Left forelimb (tissue), 1 donor: ENCODE measurements around the gene ARPC4.
A peak's percentile ranks its signal among the peaks of the same experiment; 100 is the strongest.
"Not testable (repeated sequence)": the region's sequence is repeated elsewhere in the genome, so short reads cannot be mapped to it uniquely, and the experiment has no call there.

ENCODE experiments used
- DNase-seq: peaks from one replicate; pipeline ENCODE4 v3.0.0-alpha.2; 2018; ENCODE audit warnings: low spot score

Gene ARPC4

DNA sequence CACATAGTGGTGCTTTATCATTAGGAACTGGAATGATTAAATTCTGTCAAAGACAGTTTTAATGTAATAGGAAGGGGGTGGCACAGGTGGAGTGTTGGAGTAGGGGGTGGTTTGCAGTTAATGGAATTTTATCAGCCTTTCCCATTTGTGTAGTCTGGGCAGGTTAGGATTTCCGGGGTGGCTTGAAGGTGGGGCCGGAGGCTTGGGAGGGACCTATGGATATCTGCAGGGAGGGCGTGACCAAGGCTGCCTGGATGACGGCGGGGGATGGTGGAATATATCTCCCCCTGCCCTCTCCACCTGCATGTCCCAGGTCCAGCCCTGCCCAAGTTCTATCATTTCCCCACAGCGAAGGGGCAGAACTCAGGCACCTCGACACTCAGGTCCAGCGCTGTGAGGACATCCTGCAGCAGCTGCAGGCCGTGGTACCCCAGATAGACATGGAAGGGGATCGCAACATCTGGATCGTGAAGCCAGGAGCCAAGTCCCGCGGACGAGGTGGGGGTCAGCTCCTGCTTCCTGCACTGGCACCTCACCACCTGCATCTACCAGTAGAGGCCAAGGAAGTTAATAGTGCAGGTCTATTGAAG, 32.7 kb downstream of the ARPC4 start:
- no peak for DNase-seq

- no peak for DNase-seq
Observed at GRCh38 chr3:9826815-9827573, 34.1 kb downstream of the ARPC4 start.

DNA sequence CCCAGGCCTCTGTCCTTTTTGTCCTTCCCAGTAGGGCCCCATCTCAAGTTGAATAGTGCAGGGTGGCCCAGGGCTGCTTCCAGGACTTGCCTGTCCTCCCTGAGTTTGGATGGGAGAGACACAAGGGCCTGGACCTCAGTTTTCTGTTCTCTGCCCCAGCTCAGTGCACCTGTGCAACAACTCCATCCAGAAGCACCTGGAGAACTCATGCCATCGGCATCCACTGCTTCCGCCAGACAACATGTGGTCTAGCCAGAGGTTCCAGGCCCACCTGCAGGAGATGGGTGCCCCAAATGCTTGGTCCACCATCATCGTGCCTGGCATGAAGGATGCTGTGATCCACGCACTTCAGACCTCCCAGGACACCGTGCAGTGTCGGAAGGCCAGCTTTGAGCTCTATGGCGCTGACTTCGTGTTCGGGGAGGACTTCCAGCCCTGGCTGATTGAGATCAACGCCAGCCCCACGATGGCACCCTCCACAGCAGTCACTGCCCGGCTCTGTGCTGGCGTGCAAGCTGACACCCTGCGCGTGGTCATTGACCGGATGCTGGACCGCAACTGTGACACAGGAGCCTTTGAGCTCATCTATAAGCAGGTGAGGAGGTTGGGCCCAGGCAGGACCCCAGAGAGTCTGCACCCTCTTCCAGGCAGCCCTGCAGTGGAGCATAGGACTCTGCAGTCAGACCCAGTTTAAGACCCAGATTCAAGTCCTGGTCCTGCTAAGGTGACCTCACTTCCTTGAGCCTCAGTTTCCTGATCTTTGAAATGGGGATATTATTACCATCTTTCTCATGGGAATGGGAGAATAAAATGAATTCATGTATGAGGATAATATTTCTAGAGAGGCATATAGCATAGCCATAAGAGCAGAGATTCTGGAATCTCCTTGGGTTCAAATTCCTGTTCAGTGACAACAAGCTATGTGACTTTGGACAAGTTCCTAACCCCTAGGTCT, 36.2 kb downstream of the ARPC4 start:
- no peak for DNase-seq

DNA sequence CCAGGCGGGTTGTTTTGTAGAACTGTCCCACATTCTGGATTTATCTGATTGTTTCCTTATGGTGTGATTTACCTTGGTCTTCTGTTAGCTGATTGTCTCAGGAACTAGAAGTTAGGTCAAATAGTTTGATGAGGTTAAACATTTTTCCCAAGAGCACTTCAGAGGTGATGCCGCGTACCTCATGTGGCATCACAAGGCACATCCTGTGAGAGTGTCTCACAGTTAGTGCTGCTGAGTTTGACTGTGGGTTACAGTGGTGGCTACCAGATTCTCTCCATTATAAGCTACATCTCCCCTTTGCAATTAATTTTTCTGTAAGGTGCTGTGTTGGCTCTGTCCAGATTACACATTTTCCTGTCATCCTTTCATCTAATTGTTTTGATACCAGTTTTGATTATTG, 38.4 kb downstream of the ARPC4 start:
- no peak for DNase-seq

- DNase-seq, result no peak
Observed at GRCh38 chr3:9833078-9833477, 40.2 kb downstream of the ARPC4 start.

DNA sequence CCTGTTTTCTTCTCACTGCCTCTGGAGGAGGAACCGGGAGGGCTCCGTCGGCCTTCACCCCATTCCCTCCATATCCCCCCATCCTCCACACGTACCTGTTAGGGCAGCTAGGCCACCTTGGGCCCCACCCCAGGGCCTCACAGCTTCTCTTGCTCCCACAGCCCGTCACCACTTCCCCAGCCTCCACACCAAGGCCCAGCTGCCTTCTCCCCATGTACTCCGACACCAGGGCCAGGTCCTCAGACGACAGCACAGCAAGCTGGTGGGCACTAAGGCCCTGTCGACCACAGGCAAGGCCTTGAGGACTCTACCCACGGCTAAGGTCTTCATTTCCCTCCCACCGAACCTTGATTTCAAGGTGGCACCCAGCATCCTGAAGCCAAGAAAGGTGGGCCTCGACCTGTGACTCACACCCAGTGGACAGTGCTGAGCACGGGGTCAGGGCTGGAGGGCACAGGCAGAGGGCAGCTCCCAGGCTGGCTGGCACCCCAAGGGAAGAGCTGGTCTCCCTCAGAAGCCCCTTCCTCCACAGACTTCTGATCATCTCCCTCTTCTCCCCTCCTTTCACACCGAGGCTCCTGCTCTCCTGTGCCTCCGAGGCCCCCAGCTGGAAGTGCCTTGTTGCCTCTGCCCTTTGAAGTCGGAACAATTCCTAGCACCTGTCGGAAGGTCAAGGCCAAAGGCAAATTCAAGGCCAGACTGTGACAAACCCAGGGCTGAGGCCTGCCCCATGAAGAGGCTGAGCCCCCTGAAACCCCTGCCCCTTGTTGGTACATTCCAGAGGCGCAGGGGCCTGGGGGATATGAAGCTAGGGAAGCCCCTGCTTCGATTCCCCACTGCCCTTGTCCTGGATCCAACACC, 41.9 kb downstream of the ARPC4 start:
- DNase-seq, result no peak

- no peak for DNase-seq
Observed at GRCh38 chr3:9837701-9838582, 45.1 kb downstream of the ARPC4 start.

DNA sequence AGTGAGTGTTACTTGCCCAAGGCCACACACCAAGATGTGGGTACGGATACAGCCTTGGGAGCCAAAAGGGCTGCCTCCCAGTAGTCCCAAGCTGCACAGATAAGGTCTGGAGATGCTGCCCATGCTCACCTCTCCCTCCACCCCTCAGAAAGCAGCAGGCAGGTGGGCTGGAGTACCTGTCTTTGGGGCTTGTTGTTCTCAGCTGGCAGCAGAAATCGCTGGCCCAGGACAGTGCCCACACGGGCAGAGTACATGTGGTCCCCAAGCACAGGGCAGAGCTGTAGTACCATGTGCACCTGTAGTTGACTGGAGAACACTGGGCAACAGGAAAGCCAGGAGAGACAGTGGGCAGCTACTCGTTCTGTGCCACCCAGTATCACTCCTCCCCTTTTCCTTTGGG, 46.0 kb downstream of the ARPC4 start:
- DNase-seq, result no peak

DNA sequence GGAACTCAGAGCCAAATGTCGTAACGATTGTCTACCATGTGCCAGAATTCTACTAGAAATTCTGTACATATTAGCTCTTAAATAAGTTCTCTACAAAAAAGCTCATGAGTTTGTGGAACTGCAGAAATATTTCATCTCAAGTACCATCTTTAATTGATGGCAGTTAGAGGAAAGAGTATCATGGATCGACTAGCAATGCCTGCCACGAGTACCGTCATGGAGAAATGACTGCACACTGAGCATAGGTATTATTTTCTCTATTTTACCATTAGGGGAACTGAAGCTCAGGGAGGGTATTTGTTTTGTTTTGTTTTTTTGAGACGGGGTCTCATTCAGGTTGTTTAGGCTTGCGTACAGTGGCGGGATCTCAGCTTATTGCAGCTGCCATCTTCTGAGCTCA, 48.1 kb downstream of the ARPC4 start:
- DNase-seq, result no peak

DNA sequence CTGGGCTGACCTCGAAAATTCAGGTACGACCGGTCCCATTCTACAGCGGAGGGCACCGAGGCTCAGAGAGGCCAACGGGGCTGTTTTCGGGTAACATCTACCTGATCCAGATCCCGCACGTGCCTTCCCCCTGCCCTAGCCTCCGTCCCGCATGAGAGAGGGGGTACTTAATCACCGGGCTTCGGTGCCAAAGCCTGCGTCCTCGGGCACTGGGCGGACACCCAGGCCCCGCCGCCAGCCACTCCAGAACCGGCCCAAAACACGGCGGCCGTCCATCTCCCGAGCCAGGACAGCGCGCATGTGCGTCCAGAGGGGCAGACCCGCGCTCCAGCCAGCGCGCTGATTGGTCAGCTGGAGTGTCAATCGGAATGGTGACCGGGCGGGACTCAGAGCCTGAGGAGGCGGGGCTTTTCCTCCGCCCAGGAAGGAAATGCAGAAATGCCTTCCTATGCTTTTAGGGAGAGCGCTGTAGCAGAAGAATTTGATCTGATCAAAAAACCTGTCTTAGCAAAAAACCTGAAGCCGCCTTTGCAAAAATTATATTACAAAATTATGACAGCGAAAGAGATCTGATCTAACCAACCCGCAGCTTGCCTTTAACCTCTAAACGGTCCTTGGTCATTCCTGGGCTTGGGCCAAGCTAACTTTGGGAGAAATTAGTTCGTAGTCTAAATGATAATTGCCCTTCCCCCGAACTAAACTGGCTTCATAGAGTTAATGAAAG, 51.0 kb downstream of the ARPC4 start, which contains the start of gene RPUSD3:
Gene RPUSD3, minus strand, starts transcription at position 294 of the 724 bp plus-strand sequence. Its CDS starts 18 bp downstream, at position 276.
- peak; percentile 96 for DNase-seq

- DNase-seq, result no peak
Observed at GRCh38 chr3:9846231-9846630, 53.3 kb downstream of the ARPC4 start.

GRCh38 chr3:9846931-9847488, 54.1 kb downstream of the ARPC4 start:
- DNase-seq, result no peak

DNA sequence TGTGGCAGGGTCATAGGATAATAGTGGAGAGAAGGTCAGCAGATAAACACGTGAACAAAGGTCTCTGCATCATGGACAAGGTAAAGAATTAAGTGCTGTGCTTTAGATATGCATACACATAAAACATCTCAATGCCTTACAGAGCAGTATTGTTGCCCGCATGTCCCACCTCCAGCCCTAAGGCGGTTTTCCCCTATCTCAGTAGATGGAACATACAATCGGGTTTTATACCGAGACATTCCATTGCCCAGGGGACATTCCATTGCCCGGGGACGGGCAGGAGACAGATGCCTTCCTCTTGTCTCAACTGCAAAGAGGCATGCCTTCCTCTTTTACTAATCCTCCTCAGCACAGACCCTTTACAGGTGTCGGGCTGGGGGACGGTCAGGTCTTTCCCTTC, 55.0 kb downstream of the ARPC4 start:
- not testable (repeated sequence) for DNase-seq

GRCh38 chr3:9848860-9849259, 56.0 kb downstream of the ARPC4 start:
- not testable (repeated sequence) for DNase-seq

- not testable (repeated sequence) for DNase-seq
Observed at GRCh38 chr3:9851383-9851782, 58.5 kb downstream of the ARPC4 start.

DNA sequence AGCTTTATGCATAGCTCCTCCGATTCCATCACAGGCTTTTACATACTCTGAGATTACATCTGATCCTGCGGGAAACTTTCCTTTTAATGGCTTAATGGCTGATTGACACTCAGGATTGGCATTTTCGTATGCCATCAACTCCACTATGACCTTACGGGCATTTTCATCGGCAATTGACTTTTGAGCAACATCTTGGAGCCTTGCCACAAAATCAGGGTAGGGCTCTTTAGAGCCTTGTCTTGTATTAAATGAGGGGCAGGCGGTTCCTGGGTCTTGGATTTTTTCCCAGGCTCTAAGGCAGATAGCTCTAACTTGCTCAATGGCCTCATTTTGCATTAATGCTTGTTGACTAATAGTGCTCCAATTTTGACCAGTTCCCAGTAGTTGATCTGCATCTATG, 59.0 kb downstream of the ARPC4 start:
- DNase-seq, result not testable (repeated sequence)

DNA sequence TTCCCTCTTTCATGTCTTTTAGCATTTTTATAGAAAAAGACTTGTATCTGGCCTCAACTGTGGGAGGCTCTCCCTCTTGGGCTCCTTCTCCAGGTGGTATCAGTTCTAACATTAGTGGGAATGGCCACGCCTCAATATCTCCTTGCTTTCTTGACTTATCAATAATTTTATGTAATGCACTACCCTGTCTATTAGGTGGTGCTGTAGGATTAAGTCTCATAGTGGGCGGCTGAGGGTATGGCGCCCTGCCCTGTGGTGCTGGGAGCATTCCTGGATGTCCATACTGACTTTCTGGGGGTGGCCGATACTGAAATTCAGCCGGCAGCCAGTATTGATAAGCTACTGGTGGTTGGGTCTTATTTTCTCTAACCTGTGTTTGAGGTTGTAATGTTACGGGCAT, 59.6 kb downstream of the ARPC4 start:
- DNase-seq, result no peak

DNA sequence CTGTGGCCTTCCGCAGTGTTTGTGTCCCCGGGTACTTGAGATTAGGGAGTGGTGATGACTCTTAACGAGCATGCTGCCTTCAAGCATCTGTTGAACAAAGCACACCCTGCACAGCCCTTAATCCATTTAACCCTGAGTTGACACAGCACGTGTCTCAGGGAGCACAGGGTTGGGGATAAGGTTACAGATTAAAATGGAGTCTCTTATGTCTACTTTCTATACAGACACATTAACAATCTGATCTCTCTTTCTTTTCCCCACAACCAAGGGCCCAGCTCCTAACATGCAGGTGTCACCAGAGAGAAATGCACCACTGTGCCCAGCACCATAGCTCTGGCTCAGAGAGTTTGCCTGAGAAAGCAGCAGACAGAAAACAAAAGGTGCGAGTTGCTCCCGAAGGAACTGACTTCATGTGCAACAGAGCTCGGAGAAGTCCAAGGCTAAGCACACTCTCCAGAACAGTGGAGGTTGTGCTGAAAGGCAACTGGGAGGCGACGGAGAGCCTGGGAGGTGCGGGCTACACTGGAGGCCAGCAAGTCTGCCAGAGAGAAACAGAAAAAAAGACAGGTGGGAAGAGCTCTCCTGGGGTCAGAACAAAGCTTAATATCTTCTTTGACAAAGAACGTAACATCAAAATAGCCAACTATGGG, 61.5 kb downstream of the ARPC4 start:
- DNase-seq, result not testable (repeated sequence)

DNA sequence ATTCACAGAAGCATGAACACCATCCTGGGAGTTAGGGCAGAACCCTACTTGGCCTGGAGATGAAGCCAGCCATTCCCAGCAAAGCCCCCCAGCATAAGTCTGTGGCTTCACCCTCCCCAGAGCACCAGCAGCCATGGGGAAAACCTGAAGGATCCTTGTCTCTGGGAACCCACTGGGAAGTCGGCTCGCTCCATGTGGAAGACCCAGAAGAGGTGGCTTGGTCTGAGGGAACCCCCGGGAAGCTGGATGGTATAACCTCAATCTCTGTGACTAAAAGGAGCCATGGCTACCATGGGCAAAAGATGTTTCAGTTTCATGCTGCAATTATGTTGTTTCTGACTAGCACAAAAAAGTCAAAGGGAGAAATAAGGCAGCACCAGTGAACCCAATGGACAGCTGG, 62.7 kb downstream of the ARPC4 start:
- DNase-seq, result no peak
